Prostate gland (tissue), 2 donors: Measurements from ENCODE around the gene SRPRA. TPM values are rescaled to one million over a fixed set of nuclear protein-coding genes. Genes with fewer than 3 reads are reported as not detected.
"Not testable (repeated sequence)": the region's sequence is repeated elsewhere in the genome, so short reads cannot be mapped to it uniquely, and the experiment has no call there.

Experiments used
- DNase-seq: peaks from one replicate; pipeline ENCODE4 v3.0.0-alpha.2; 2019; ENCODE audit warnings: low spot score
- H3K27ac ChIP-seq, 2 donors: fragments of 200-600 bp; sonication (generic); 2 replicates each; pipeline ENCODE4 v1.5.1; 2017 to 2019
- H3K27me3 ChIP-seq: fragments of 200-600 bp; sonication (generic); replicated peaks from 2 replicates; pipeline ENCODE4 v1.5.1; 2019; ENCODE audit not compliant: insufficient read depth
- H3K36me3 ChIP-seq, 2 donors: fragments of 200-600 bp; sonication (generic); 1 replicate in 1 of 2; 2 replicates in 1 of 2; pipeline versions ENCODE4 v1.5.1 to v1.8.1; 2017 to 2019
- H3K4me1 ChIP-seq: fragments of 200-600 bp; sonication (generic); replicated peaks from 2 replicates; pipeline ENCODE4 v1.5.1; 2019
- H3K4me3 ChIP-seq, 2 donors: fragments of 200-600 bp; sonication (generic); 2 replicates each; pipeline ENCODE4 v1.5.1; 2017 to 2019
- H3K9me3 ChIP-seq: fragments of 200-600 bp; sonication (generic); 2 replicates; pipeline ENCODE4 v1.5.1; 2017
- POLR2A ChIP-seq: fragments of 450-650 bp; IDR thresholded peaks from one replicate; pipeline ENCODE4 v1.6.1; 2016; ENCODE audit warnings: antibody characterized with exemption, mild to moderate bottlenecking
- POLR2AphosphoS5 ChIP-seq: sonication (generic); formaldehyde crosslinking; IDR thresholded peaks from one replicate; pipeline ENCODE4 v1.6.1; 2017; ENCODE audit warnings: antibody characterized with exemption
- WGBS: methylation state at CpG from one replicate; pipeline ENCODE4 v1.1.5; 2018; 5-methylcytosine and 5-hydroxymethylcytosine counted together
- intact Hi-C: fragments of 100-400 bp; cut with DNase I; formaldehyde crosslinking; loops from one replicate; pipeline ENCODE4 v1.14.2; 2022
- total RNA-seq, 2 donors: library from RNA; depleted of rRNA; stranded (reverse); fragments of >200 nt; gene quantifications; one replicate each; pipeline ENCODE4 v1.1.0, GENCODE V29; 2016
- TF ChIP-seq, protein P1 (sequence below), 4 experiments: fragments of 200-600 bp in 2 of 4; fragments of 450-650 bp in 2 of 4; sonication (generic) in 2 of 4; IDR thresholded peaks; 1 replicate in 3 of 4; 2 replicates in 1 of 4; pipeline ENCODE4 v1.5.1; 2016 to 2019; ENCODE audit warnings: antibody characterized with exemption in 4 of 4, mild to moderate bottlenecking in 2 of 4, moderate library complexity in 2 of 4

SRPRA gene
- total RNA-seq, 2 donors from 2014 or later = 141 to 154 TPM

DNA sequence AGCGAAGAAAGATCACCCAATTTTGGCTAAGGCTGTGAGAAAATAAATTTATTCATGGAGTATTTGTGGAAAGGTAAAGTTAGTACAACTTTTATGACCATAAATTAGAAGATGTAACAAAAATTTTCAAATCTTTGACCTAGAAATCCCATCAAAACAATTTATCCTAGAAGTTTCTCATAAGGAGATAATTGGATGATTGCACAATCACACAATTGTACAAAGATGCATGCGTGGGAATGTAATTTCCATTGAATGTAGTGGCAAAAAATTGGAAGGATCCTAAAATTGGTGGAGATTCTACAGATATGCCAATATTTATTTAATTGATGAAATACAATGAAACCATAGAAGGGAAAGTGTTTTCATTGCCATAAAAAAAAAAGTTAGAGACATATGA is 11.6 kb downstream of the SRPRA start:
- no peak overlapping the region for H3K4me3 ChIP-seq
- no peak for DNase-seq
- intact Hi-C loops = no loop called here
- H3K27ac ChIP-seq = no peak overlapping the region
- TF ChIP-seq, protein P1, sequence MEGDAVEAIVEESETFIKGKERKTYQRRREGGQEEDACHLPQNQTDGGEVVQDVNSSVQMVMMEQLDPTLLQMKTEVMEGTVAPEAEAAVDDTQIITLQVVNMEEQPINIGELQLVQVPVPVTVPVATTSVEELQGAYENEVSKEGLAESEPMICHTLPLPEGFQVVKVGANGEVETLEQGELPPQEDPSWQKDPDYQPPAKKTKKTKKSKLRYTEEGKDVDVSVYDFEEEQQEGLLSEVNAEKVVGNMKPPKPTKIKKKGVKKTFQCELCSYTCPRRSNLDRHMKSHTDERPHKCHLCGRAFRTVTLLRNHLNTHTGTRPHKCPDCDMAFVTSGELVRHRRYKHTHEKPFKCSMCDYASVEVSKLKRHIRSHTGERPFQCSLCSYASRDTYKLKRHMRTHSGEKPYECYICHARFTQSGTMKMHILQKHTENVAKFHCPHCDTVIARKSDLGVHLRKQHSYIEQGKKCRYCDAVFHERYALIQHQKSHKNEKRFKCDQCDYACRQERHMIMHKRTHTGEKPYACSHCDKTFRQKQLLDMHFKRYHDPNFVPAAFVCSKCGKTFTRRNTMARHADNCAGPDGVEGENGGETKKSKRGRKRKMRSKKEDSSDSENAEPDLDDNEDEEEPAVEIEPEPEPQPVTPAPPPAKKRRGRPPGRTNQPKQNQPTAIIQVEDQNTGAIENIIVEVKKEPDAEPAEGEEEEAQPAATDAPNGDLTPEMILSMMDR (IDR thresholded peaks at IDR 0.05) = no peak
- TF ChIP-seq POLR2A = no peak
- no peak for TF ChIP-seq POLR2AphosphoS5
- H3K4me1 ChIP-seq = no peaks in the 10 kb centered on the region
- no peaks in the 10 kb centered on the region for H3K9me3 ChIP-seq
- H3K27me3 ChIP-seq = no peaks in the 10 kb centered on the region
- 96% methylated on average over 2 of the region's 2 CpGs for WGBS
- no peaks in the 10 kb centered on the region for H3K36me3 ChIP-seq

DNA sequence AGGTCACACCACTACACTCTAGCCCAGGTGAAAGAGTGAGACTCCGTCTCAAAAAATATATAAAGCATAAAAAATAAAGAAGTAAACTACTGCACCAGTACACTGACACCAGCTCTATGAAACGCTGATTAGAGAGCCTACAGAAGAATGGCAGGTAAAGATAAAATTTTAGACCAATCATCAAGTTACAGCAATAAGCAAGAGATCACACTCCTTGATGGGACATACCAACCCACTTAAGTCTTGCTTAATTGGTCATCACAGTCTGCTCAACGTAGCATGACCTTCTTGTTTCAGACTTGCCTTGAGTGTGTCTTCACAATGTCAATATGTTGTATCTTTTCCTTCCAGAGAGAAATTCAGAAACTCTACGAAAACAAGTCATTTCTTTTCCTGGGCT is 12.5 kb downstream of the SRPRA start:
- no peaks in the 10 kb centered on the region for H3K36me3 ChIP-seq
- H3K4me1 ChIP-seq = no peaks in the 10 kb centered on the region
- WGBS = 94% methylated on average over 4 of the region's 4 CpGs
- intact Hi-C loops = no loop called here
- H3K9me3 ChIP-seq = no peaks in the 10 kb centered on the region
- H3K4me3 ChIP-seq = no peak overlapping the region
- H3K27ac ChIP-seq = no peak overlapping the region
- TF ChIP-seq POLR2A (no peak), POLR2AphosphoS5 (no peak)
- TF ChIP-seq, protein P1 (IDR thresholded peaks at IDR 0.05) = no peak
- no peak for DNase-seq
- no peaks in the 10 kb centered on the region for H3K27me3 ChIP-seq

DNA sequence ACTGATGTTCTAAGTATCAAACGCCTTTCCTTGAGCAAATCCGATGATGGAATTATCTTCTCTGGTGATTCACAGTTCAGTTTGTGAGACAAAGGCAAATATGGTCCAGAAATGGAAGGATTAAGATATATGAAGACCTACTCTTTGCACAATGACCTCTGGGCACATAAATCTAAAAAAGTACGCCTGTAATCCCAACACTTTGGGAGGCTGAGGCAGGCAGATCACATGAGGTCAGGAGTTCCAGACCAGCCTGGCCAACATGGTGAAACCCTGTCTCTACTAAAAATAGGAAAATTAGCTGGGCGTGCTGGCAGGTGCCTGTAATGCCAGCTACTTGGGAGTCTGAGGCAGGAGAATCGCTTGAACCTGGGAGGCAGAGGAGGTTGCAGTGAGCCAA is 13.2 kb downstream of the SRPRA start:
- H3K36me3 ChIP-seq, H3K4me1 ChIP-seq, H3K4me3 ChIP-seq, H3K27ac ChIP-seq, DNase-seq, H3K27me3 ChIP-seq, intact Hi-C loops, H3K9me3 ChIP-seq: not testable (repeated sequence)
- 95% methylated on average over 5 of the region's 5 CpGs for WGBS

DNA sequence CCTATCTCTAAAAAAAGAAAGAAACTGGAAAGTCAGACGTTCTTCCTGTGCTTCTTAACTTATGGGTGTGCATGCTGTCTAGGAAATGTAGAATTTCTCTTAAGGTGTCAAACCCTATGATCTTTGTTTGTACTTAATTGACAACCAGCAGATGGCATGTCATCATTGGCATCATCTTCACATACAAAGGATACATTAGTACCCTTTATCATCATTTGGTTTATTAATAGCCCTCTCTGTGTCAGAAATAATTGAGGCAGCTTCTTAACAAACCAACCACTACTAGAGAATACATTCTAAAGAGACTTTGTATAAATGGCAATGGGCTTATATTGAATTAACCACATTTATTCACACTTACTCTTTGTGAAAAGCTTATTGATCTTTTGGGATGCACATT is 13.9 kb downstream of the SRPRA start:
- Histone ChIP-seq H3K4me1 (no peaks in the 10 kb centered on the region), H3K27me3 (no peaks in the 10 kb centered on the region), H3K27ac (no peak overlapping the region), H3K4me3 (no peak overlapping the region), H3K36me3 (no peaks in the 10 kb centered on the region), H3K9me3 (no peaks in the 10 kb centered on the region)
- TF ChIP-seq POLR2A = no peak
- no peak for TF ChIP-seq POLR2AphosphoS5
- TF ChIP-seq, protein P1 (IDR thresholded peaks at IDR 0.05) = no peak
- no peak for DNase-seq
- intact Hi-C loops = no loop called here
- 79% methylated on average over 1 of the region's 1 CpG for whole genome bisulfite sequencing

DNA sequence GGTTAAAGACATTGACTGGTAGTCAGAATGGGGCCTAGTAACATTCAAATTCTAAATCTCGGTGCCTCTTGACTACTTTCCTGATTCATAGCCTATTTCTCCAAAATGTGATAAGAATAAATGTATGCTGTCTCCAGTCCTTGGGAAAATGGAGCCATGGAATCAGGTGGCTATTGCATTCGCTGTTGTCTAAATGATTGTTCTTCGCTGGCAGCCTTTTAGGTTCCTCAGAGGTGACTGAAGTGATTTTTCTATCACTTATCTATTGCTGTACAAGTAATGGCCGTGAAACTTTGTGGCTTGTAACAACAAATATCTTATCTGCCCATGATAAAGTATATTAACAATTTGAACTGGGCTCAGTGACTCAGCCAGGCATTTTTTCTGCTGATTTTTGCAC is 15.4 kb downstream of the SRPRA start:
- no peaks in the 10 kb centered on the region for H3K36me3 ChIP-seq
- H3K4me3 ChIP-seq = no peak overlapping the region
- no peak for TF ChIP-seq POLR2A
- TF ChIP-seq, protein P1 (IDR thresholded peaks at IDR 0.05) = no peak
- TF ChIP-seq POLR2AphosphoS5 = no peak
- intact Hi-C loops = no loop called here
- H3K9me3 ChIP-seq = no peaks in the 10 kb centered on the region
- no peak for DNase-seq
- H3K4me1 ChIP-seq = no peaks in the 10 kb centered on the region
- no peak overlapping the region for H3K27ac ChIP-seq
- 94% methylated on average over 4 of the region's 4 CpGs for WGBS
- no peaks in the 10 kb centered on the region for H3K27me3 ChIP-seq
